Measurements from ENCODE around the gene GLT1D1.

GLT1D1 gene

DNA sequence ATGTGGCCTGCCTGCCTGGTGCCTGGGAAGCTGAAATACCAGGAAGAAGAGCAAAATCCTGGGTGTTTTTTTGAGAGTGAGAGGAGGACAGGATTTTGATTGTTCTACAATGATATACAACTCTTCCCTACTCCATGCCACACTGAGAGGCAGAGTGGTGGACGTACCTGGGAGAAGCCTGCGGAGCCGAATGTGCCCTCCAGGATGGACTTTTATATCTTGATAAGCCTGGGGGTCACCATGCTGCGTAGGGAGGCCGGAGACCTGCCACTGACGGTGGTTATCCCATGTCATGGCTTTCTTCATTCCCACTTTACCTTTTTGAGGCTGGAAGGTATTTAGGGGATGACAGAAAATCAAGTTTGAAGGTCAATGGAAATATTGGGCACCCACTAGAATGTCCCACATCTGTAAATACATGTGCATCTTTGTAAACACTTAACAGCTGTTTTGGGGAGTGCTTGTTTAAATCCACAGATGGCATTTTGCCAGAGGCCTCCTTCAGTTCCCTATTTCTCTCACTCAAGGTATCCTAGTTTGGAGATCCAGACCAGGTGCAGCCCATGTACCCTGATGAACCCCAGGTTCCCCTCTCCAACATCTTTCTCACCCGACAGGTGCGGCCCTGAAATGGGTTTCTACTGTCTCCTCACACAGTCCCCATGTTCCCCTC lies 1.1 kb upstream of the GLT1D1 start:
- Histone ChIP-seq H3K4me2 (peak overlapping the region in 9 of 11 experiments; percentile 89 to 100 (median 97); a peak in 13 of 22 replicates), H3K27ac (no peak overlapping the region), H3K9me3 (replicated peaks in 1 of 11) (peaks cover 0 to 14% (median 12%) of the 10 kb centered on the region in 11 experiments; a peak in 15 of 22 replicates), H3K4me1 (peaks cover 22 to 69% (median 44%) of the 10 kb centered on the region in 10 experiments), H3K9ac (no peak overlapping the region), H3K36me3 (no peaks in the 10 kb centered on the region; a peak in 1 of 22 replicates), H3K27me3 (peaks cover 0 to 51% (median 0%) of the 10 kb centered on the region in 11 experiments; a peak in 10 of 22 replicates), H3K4me3 (no peak overlapping the region), H4K20me1 (peaks cover 0 to 5% (median 0%) of the 10 kb centered on the region in 11 experiments; a peak in 1 of 22 replicates)
- no peak for TF ChIP-seq Cebpa-rat (IDR thresholded peaks at IDR 0.05)

DNA sequence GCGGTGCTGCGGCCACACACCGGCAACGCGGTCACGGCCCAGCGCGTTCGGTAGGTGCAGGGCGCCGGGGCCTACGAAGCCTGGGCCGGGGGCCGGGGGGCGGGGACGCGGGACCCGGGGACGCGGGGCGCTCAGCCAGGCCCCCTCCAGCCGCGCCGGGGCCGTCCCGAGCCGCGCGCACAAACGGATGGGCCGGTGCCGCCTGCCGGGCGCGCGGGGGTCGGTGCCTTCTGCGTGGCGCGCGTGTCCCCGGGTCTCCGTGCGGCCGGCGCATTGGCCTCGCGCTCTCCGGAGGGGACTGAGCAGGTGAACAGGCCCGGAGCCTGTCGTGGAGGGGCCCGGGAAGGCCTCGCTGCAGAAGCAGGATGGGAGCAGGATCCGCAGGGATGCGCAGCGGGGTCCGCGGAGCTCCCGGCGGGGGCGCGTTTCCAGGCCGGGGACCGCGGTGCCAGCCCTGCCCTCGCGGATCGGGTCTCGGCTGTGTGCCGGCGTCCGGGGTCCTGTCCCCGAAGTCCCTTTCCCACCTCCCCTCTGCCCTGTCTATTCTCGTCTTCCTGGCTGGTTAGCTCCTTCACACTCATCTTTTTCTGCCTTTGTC lies 421 bp downstream of the GLT1D1 start:
- H3K9me3 ChIP-seq (replicated peaks in 1 of 11): peaks cover 0 to 4% (median 0%) of the 10 kb centered on the region in 11 experiments; a peak in 2 of 22 replicates
- peak overlapping the region; percentile 89 to 100 (median 97) for H3K4me2 ChIP-seq
- peak overlapping the region in 10 of 11 experiments; percentile 37 to 84 (median 77); a peak in 20 of 22 replicates for H3K27ac ChIP-seq
- peaks cover 0 to 10% (median 0%) of the 10 kb centered on the region in 11 experiments; a peak in 2 of 22 replicates for H3K36me3 ChIP-seq
- peak overlapping the region; percentile 49 to 82 (median 73) for H3K4me3 ChIP-seq
- peaks cover 0 to 5% (median 0%) of the 10 kb centered on the region in 11 experiments; a peak in 1 of 22 replicates for H4K20me1 ChIP-seq
- H3K9ac ChIP-seq: peak overlapping the region; percentile 42 to 87 (median 82)
- H3K27me3 ChIP-seq: peaks cover 0 to 51% (median 0%) of the 10 kb centered on the region in 11 experiments; a peak in 10 of 22 replicates
- TF ChIP-seq Cebpa-rat (IDR thresholded peaks at IDR 0.05): no peak
- peaks cover 29 to 76% (median 52%) of the 10 kb centered on the region in 10 experiments for H3K4me1 ChIP-seq

DNA sequence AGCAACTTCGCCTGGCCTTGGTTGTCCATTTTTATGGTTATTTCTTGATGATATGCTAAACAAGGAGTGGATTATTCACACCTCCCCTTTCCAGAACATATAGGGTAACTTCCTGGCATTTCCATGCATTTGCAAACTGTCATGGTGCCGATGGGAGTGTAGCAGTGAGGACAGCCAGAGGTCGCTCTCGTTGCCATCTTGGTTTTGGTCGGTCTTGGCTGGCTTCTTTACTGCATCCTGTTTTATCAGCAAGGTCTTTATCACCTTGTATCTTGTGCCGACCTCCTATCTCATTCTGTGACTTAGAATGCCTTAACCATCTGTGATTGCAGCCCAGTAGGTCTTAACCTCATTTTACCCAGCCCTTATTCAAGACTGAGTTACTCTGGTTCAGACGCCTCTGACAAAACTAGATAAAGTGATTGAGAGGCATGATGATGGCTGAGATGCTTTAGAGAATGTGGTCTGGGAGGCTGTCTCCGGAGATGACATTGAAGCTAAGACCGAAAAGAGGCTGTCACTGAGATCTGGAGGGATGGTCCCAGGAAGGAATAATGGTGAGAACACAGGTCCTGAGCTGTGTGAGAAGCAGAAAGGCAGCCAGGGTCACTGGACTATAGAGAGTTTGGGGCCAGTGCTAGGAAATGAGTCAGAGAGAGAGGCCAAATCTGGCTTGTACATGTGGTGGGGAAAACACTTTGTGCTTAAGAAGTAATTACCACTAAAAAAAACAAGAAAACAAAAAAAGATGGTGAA lies 2.9 kb downstream of the GLT1D1 start:
- peaks cover 0 to 39% (median 0%) of the 10 kb centered on the region in 11 experiments; a peak in 10 of 22 replicates for H3K27me3 ChIP-seq
- TF ChIP-seq Cebpa-rat (IDR thresholded peaks at IDR 0.05): no peak
- H3K9ac ChIP-seq: no peak overlapping the region; a peak in 1 of 22 replicates
- peaks cover 0 to 5% (median 0%) of the 10 kb centered on the region in 11 experiments; a peak in 1 of 22 replicates for H4K20me1 ChIP-seq
- peaks cover 0 to 18% (median 3%) of the 10 kb centered on the region in 11 experiments; a peak in 5 of 22 replicates for H3K9me3 ChIP-seq (replicated peaks in 1 of 11)
- H3K36me3 ChIP-seq: peaks cover 0 to 27% (median 4%) of the 10 kb centered on the region in 11 experiments; a peak in 9 of 22 replicates
- H3K4me1 ChIP-seq: peaks cover 29 to 69% (median 50%) of the 10 kb centered on the region in 10 experiments
- no peak overlapping the region for H3K4me3 ChIP-seq
- H3K27ac ChIP-seq: peak overlapping the region in 9 of 11 experiments; percentile 20 to 71 (median 36); a peak in 17 of 22 replicates
- peak overlapping the region; percentile 30 to 100 (median 66) for H3K4me2 ChIP-seq

DNA sequence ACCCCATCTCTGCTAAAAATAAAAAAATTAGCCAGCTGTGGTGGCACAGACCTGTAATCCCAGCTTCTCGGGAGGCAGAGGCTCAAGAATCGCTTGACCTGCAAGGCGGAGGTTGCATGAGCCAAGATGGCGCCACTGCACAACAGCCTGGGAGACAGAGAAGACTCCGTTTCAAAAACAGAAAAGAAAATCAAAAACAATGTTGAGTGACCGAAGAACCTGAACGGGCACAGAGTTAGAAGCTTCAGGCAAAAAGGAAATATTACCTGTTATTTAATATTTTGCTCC lies 3.5 kb downstream of the GLT1D1 start:
- Histone ChIP-seq H3K4me2 (peak overlapping the region; percentile 30 to 100 (median 66)), H3K27ac (peak overlapping the region in 9 of 11 experiments; percentile 20 to 71 (median 36); a peak in 16 of 22 replicates), H3K9me3 (replicated peaks in 1 of 11) (peaks cover 0 to 18% (median 3%) of the 10 kb centered on the region in 11 experiments; a peak in 5 of 22 replicates), H4K20me1 (peaks cover 0 to 5% (median 0%) of the 10 kb centered on the region in 11 experiments; a peak in 1 of 22 replicates), H3K4me3 (no peak overlapping the region), H3K9ac (peak overlapping the region in 2 of 11 experiments; percentile 20 to 33; a peak in 2 of 22 replicates), H3K4me1 (peaks cover 29 to 69% (median 50%) of the 10 kb centered on the region in 10 experiments), H3K27me3 (peaks cover 0 to 34% (median 0%) of the 10 kb centered on the region in 11 experiments; a peak in 10 of 22 replicates), H3K36me3 (peaks cover 0 to 32% (median 4%) of the 10 kb centered on the region in 11 experiments; a peak in 9 of 22 replicates)
- TF ChIP-seq Cebpa-rat (IDR thresholded peaks at IDR 0.05): no peak

DNA sequence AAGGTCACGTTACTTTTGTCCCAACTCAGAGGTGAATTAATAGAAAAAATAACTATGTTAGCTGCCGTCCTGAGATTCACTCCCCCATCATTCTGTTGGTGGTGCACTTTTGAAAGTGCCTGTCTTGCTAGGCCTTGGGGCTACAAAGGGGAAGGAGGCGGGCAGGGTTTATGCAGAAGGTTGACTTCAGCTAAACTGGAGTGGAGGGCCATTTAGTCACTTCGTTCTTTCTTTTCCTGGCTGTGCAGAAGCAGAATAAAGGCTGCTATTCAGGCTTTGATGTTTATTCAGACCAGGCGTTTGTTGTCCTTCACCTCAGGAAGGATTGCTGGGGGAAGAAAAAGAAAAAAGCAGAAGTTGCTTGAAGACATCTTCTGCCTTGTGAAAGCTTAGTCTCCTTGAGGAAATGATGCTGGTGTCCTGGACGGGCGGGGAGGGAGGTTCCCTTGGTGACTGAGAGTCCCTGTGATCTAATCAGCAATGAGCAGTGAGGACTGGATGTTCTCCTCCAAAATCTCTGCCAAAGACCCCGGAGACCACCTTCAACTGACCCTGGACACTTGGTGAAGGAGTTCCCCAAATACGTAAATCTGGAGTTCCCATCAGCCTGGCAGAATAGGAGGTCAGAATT lies 4.0 kb downstream of the GLT1D1 start:
- peaks cover 0 to 36% (median 4%) of the 10 kb centered on the region in 11 experiments; a peak in 9 of 22 replicates for H3K36me3 ChIP-seq
- no peak overlapping the region for H3K4me3 ChIP-seq
- H3K27me3 ChIP-seq: peaks cover 0 to 29% (median 0%) of the 10 kb centered on the region in 11 experiments; a peak in 10 of 22 replicates
- H4K20me1 ChIP-seq: 0 out of 22 replicates have a peak, but pooled peaks cover 0 to 5% (median 0%) of the 10 kb centered on the region in 11 experiments
- H3K9ac ChIP-seq: peak overlapping the region in 2 of 11 experiments; percentile 20 to 33; a peak in 3 of 22 replicates
- H3K4me2 ChIP-seq: peak overlapping the region; percentile 30 to 100 (median 66)
- TF ChIP-seq Cebpa-rat (IDR thresholded peaks at IDR 0.05): no peak
- H3K9me3 ChIP-seq (replicated peaks in 1 of 11): peaks cover 0 to 18% (median 3%) of the 10 kb centered on the region in 11 experiments; a peak in 5 of 22 replicates
- H3K27ac ChIP-seq: peak overlapping the region in 9 of 11 experiments; percentile 20 to 71 (median 46); a peak in 16 of 22 replicates
- peaks cover 29 to 64% (median 48%) of the 10 kb centered on the region in 10 experiments for H3K4me1 ChIP-seq

DNA sequence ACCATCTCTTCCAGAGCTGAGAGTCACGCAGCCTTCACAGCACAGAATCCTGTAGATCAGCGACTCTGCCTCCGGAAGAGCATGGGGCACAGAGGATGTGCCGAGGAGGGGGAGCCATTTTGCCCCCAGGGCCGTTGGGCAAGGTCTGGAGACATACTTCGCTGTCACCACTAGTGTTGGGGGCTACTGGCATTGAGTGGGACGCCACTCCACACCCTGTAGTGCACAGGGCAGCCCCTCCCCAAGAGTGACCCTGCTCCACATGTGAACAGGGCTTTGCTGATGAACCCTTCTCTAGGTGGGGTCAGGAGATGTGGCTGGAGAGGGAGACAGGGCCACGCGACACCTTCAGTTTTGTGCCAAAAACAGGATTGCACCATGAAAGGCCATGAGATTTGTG lies 6.0 kb downstream of the GLT1D1 start:
- Histone ChIP-seq H3K9ac (no peak overlapping the region), H3K4me1 (peaks cover 22 to 57% (median 39%) of the 10 kb centered on the region in 10 experiments), H3K27me3 (peaks cover 0 to 8% (median 0%) of the 10 kb centered on the region in 11 experiments; a peak in 7 of 22 replicates), H3K27ac (no peak overlapping the region), H3K36me3 (peaks cover 0 to 43% (median 4%) of the 10 kb centered on the region in 11 experiments; a peak in 9 of 22 replicates), H3K4me2 (no peak overlapping the region), H4K20me1 (peaks cover 0 to 4% (median 0%) of the 10 kb centered on the region in 11 experiments; a peak in 1 of 22 replicates), H3K4me3 (no peak overlapping the region), H3K9me3 (replicated peaks in 1 of 11) (peaks cover 0 to 18% (median 3%) of the 10 kb centered on the region in 11 experiments; a peak in 6 of 22 replicates)
- TF ChIP-seq Cebpa-rat (IDR thresholded peaks at IDR 0.05): no peak

DNA sequence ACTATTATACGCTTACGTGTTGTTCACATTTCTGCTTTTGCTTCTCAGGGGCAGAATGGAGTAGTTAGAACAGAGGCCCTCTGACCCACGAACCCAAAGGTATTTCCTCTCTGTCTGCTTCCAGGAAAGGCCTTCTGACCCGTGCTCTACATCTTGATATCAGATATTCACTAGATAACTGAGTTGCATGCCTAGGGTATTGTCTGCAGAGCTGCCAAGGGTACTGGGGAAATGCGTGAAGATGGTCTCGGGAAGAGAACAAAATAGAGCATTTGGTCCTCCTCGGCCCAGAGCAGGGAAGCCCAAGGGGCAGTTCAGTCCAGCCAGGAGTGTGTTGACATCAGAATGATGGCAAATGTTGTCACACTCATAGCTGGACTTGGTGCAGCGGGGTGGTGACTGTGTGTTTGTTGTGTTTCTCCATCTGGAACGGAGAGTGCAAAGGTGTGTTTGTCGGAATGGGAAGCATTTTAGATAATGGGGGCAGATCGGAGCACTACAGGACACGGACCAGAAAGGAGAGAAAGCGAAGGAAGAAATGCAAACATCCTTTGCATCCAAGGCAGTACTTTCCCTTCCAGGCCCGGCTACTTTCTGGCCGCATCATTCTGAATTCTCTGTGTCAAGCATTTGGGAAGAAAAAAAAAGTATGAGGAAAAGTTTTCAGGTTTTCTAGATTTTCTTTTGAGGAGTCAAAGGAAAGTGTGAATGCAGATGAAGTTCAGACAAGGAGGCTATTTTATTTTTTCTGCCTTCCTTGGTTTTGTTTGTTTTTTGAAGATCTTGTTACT lies 8.1 kb downstream of the GLT1D1 start:
- Histone ChIP-seq H4K20me1 (peaks cover 0 to 10% (median 0%) of the 10 kb centered on the region in 11 experiments; a peak in 2 of 22 replicates), H3K4me2 (no peak overlapping the region), H3K27ac (no peak overlapping the region), H3K9me3 (replicated peaks in 1 of 11) (peaks cover 0 to 18% (median 3%) of the 10 kb centered on the region in 11 experiments; a peak in 6 of 22 replicates), H3K4me1 (peaks cover 14 to 43% (median 26%) of the 10 kb centered on the region in 10 experiments), H3K27me3 (no peaks in the 10 kb centered on the region), H3K36me3 (peaks cover 0 to 43% (median 4%) of the 10 kb centered on the region in 11 experiments; a peak in 9 of 22 replicates), H3K9ac (no peak overlapping the region), H3K4me3 (no peak overlapping the region)
- TF ChIP-seq Cebpa-rat (IDR thresholded peaks at IDR 0.05): no peak

Measured in BLaER1 treated with 17β-estradiol and CSF1 and Interleukin-3, amounts not matched to agents 10 nM and 100 nM (cell line).